Mesenchymal stem cell (in vitro differentiated cells and primary cell): Measurements from ENCODE around the gene TNS1.

Source experiments
- DNase-seq: peaks from one replicate; pipeline ENCODE4 v3.0.0-alpha.2; 2013
- H2AFZ ChIP-seq: one replicate; pipeline ENCODE4 v1.6.1; 2013; ENCODE audit warnings: low read depth, mild to moderate bottlenecking, control low read depth, inconsistent platforms, low read length, moderate library complexity
- H2AK5ac ChIP-seq: 2 replicates; pipeline ENCODE4 v1.6.1; 2013; ENCODE audit warnings: low read length, moderate library complexity, mild to moderate bottlenecking, inconsistent platforms; ENCODE audit not compliant: severe bottlenecking
- H2BK120ac ChIP-seq: one replicate; pipeline ENCODE4 v1.6.1; 2013; ENCODE audit warnings: low read depth, mild to moderate bottlenecking, inconsistent platforms, low read length, moderate library complexity
- H2BK12ac ChIP-seq, 2 experiments: one replicate each; pipeline ENCODE4 v1.6.1; 2013; ENCODE audit warnings: inconsistent platforms in 2 of 2, low read length in 2 of 2, mild to moderate bottlenecking in 2 of 2, moderate library complexity in 2 of 2, control low read depth in 1 of 2
- H2BK15ac ChIP-seq: one replicate; pipeline ENCODE4 v1.6.1; 2013; ENCODE audit warnings: mild to moderate bottlenecking, low read depth, inconsistent platforms; ENCODE audit not compliant: poor library complexity, severe bottlenecking
- H2BK5ac ChIP-seq: 2 replicates; pipeline ENCODE4 v1.6.1; 2013; ENCODE audit warnings: low read depth, mild to moderate bottlenecking, low read length, control low read depth, inconsistent platforms; ENCODE audit not compliant: poor library complexity, severe bottlenecking
- H3K14ac ChIP-seq, 2 experiments: one replicate each; pipeline ENCODE4 v1.6.1; 2013; ENCODE audit warnings: inconsistent platforms in 2 of 2, low read length in 2 of 2, control low read depth in 1 of 2, mild to moderate bottlenecking in 1 of 2, moderate library complexity in 1 of 2
- H3K18ac ChIP-seq, 2 experiments: one replicate each; pipeline ENCODE4 v1.6.1; 2013; ENCODE audit warnings: inconsistent platforms in 2 of 2, low read length in 2 of 2, control low read depth in 1 of 2, low read depth in 1 of 2, mild to moderate bottlenecking in 1 of 2
- H3K23ac ChIP-seq, 2 experiments: one replicate each; pipeline ENCODE4 v1.6.1; 2013; ENCODE audit warnings: inconsistent platforms in 2 of 2, low read length in 2 of 2, mild to moderate bottlenecking in 2 of 2, moderate library complexity in 2 of 2, control low read depth in 1 of 2
- H3K27ac ChIP-seq: 2 replicates; pipeline ENCODE4 v1.5.1; 2013; ENCODE audit warnings: mild to moderate bottlenecking, moderate library complexity, low read length, control low read depth, inconsistent platforms; ENCODE audit not compliant: poor library complexity, severe bottlenecking
- H3K27me3 ChIP-seq, 2 experiments: 2 replicates each; pipeline versions ENCODE4 v1.6.1 to v1.7.0; 2013; ENCODE audit warnings: low read length in 2 of 2, mild to moderate bottlenecking in 2 of 2, moderate library complexity in 2 of 2, control low read depth in 1 of 2, inconsistent platforms in 1 of 2; ENCODE audit not compliant: control insufficient read depth in 1 of 2, insufficient read depth in 1 of 2
- H3K36me3 ChIP-seq, 2 experiments: 2 replicates each; pipeline versions ENCODE4 v1.6.1 to v1.7.0; 2013; ENCODE audit warnings: low read length in 2 of 2, control low read depth in 1 of 2, inconsistent platforms in 1 of 2, low read depth in 1 of 2, mild to moderate bottlenecking in 1 of 2; ENCODE audit not compliant: insufficient read depth in 2 of 2, control insufficient read depth in 1 of 2
- H3K4ac ChIP-seq, 2 experiments: one replicate each; pipeline ENCODE4 v1.6.1; 2013; ENCODE audit warnings: inconsistent platforms in 2 of 2, low read length in 2 of 2, mild to moderate bottlenecking in 2 of 2, moderate library complexity in 2 of 2, control low read depth in 1 of 2, low read depth in 1 of 2
- H3K4me1 ChIP-seq: 2 replicates; pipeline ENCODE4 v1.6.1; 2013; ENCODE audit warnings: low read depth, low read length, control low read depth; ENCODE audit not compliant: control insufficient read depth, insufficient read depth
- H3K4me2 ChIP-seq: 2 replicates; pipeline ENCODE4 v1.6.1; 2013; ENCODE audit warnings: low read length, mild to moderate bottlenecking, inconsistent platforms; ENCODE audit not compliant: poor library complexity, severe bottlenecking
- H3K4me3 ChIP-seq, 2 experiments: 2 replicates each; pipeline versions ENCODE4 v1.5.1 to v1.7.0; 2013; ENCODE audit warnings: low read length in 2 of 2, mild to moderate bottlenecking in 2 of 2, control low read depth in 1 of 2, low read depth in 1 of 2; ENCODE audit not compliant: insufficient read depth in 1 of 2
- H3K79me1 ChIP-seq: replicated peaks from 2 replicates; pipeline ENCODE4 v1.6.1; 2013; ENCODE audit warnings: mild to moderate bottlenecking, control low read depth, low read length, inconsistent platforms; ENCODE audit not compliant: poor library complexity, severe bottlenecking
- H3K9ac ChIP-seq: 2 replicates; pipeline ENCODE4 v1.7.0; 2013; ENCODE audit warnings: mild to moderate bottlenecking, low read length, moderate library complexity
- H3K9me3 ChIP-seq: 2 replicates; pipeline ENCODE4 v1.7.0; 2013; ENCODE audit warnings: mild to moderate bottlenecking, low read length; ENCODE audit not compliant: control insufficient read depth
- H4K8ac ChIP-seq: one replicate; pipeline ENCODE4 v1.6.1; 2013; ENCODE audit warnings: inconsistent platforms, mild to moderate bottlenecking, low read length, moderate library complexity
- H4K91ac ChIP-seq: one replicate; pipeline ENCODE4 v1.6.1; 2013; ENCODE audit warnings: mild to moderate bottlenecking, low read length, inconsistent platforms
- WGBS: methylation state at CpG from one replicate; pipeline ENCODE4 v1.1.7; 2013; ENCODE audit warnings: mixed read lengths; 5-methylcytosine and 5-hydroxymethylcytosine counted together

Gene TNS1

DNA sequence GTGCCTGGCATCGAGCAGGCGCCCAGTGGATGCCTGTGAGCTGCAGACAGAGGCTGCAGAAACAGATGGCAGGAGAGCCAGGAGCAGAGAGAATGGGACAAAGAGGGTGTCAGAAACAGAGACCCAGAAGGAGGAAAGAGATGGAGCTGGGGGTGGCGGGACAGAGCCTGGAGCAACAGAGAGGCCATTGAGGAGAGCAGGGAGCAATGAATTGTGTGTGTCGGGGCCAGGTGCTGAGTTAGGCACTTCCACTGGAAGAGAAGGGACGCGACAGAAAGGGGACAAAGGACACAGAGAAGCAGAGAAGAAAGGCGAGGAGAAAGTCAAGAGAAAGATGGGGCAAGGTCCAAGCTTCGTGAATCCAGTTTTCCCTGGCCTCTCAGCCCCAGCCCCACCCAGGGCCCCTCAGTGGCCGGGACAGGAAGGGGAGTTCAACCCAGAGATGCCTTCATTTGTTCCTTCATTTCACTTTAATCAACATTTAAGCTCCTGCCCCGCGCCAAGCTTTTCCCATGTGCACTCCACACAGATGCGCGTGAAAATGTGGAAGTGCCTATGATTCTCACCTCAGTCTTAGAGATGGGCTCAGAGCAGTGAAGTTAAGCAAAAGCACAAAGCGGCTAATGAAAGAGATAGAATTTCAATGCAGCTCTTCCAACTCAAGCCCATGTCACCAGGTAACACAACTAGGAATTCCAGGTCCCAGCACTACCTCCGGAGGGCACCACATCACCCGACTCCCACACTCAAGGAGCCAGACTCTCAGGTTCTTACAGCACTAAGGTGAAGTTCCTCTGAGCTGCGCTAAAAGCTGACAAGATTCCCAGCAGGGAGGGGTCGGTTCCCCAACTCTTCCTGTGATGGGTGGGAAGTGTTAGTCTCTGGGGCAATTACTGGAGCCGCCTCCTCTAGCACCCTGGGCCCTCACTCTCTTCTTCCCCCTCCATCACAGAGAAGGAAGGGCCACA lies 55.1 kb downstream of the TNS1 start:
- no peak overlapping the region for H2BK5ac ChIP-seq
- no peak overlapping the region for H3K9ac ChIP-seq
- no peak for DNase-seq
- WGBS, result 81% methylated on average over 18 of the region's 19 CpGs
- H3K27me3 ChIP-seq, result no peaks in the 10 kb centered on the region
- H3K4me1 ChIP-seq, result peaks cover 11% of the 10 kb centered on the region
- H2BK12ac ChIP-seq, result no peak overlapping the region
- H3K4me2 ChIP-seq, result no peak overlapping the region
- peaks cover 7 to 12% of the 10 kb centered on the region in 2 experiments for H3K36me3 ChIP-seq
- H2BK120ac ChIP-seq, result no peak overlapping the region
- H3K4me3 ChIP-seq, result no peak overlapping the region
- H4K91ac ChIP-seq, result no peak overlapping the region
- H2BK15ac ChIP-seq, result no peak overlapping the region
- no peak overlapping the region for H2AFZ ChIP-seq
- no peak overlapping the region for H2AK5ac ChIP-seq
- H3K4ac ChIP-seq, result no peak overlapping the region
- peaks cover 27% of the 10 kb centered on the region for H3K79me1 ChIP-seq
- H4K8ac ChIP-seq, result no peak overlapping the region
- no peaks in the 10 kb centered on the region for H3K9me3 ChIP-seq
- no peak overlapping the region for H3K23ac ChIP-seq
- H3K18ac ChIP-seq, result no peak overlapping the region
- no peak overlapping the region for H3K27ac ChIP-seq
- no peak overlapping the region for H3K14ac ChIP-seq

DNA sequence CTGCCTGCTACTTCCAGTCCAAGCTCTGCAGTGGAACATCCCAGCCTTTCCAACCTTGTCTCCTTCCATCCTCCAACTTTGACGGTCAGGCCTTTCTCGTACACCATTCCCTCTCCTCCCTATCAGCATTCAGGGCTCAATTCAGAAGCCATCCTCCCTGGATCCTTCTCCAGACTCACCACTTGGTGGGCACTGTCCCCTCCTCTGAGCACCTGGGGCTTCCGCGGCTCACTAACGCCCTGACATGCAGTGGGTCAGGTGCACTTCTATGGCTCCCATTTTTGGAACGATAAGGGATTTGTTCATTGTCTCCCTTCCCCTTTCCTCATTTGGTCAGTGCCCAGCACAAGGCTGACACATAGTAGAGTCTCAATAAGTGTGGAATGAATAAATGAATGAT lies 56.7 kb downstream of the TNS1 start:
- no peak overlapping the region for H3K4me3 ChIP-seq
- 90% methylated on average over 6 of the region's 6 CpGs for WGBS
- no peaks in the 10 kb centered on the region for H3K27me3 ChIP-seq
- no peak overlapping the region for H4K91ac ChIP-seq
- H3K4me2 ChIP-seq, result no peak overlapping the region
- no peak overlapping the region for H3K14ac ChIP-seq
- DNase-seq, result no peak
- no peak overlapping the region for H2BK15ac ChIP-seq
- no peak overlapping the region for H3K23ac ChIP-seq
- H3K4me1 ChIP-seq, result peaks cover 26% of the 10 kb centered on the region
- peaks cover 3 to 9% of the 10 kb centered on the region in 2 experiments for H3K36me3 ChIP-seq
- no peak overlapping the region for H2BK120ac ChIP-seq
- H3K9me3 ChIP-seq, result no peaks in the 10 kb centered on the region
- H3K18ac ChIP-seq, result no peak overlapping the region
- H2BK5ac ChIP-seq, result no peak overlapping the region
- no peak overlapping the region for H2AFZ ChIP-seq
- H4K8ac ChIP-seq, result no peak overlapping the region
- H3K9ac ChIP-seq, result no peak overlapping the region
- no peak overlapping the region for H3K27ac ChIP-seq
- H2AK5ac ChIP-seq, result no peak overlapping the region
- no peak overlapping the region for H3K4ac ChIP-seq
- H2BK12ac ChIP-seq, result no peak overlapping the region
- H3K79me1 ChIP-seq, result peaks cover 26% of the 10 kb centered on the region

DNA sequence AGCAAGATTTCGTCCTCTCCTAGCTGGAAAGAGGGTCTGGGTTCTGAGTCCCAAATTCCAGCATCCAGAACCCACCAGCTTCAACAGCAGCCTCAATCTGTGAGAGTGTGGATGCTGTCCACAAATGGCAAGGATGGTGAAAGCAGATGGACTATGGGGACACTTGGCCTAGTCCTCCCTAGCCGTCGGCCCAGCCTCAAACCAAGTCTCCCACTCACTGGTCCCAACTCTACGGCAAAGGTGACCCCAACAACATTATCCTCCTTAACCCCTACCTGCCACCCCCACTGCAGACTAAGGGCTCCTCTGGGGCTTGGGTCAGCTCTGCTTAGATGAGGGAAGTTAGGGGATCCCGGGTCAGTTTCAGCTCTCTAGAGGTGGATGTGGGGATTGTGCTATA lies 57.3 kb downstream of the TNS1 start:
- H3K27ac ChIP-seq, result no peak overlapping the region
- H3K4ac ChIP-seq, result no peak overlapping the region
- no peak overlapping the region for H3K14ac ChIP-seq
- H3K4me1 ChIP-seq, result peaks cover 31% of the 10 kb centered on the region
- WGBS, result 86% methylated on average over 1 of the region's 5 CpGs
- no peak for DNase-seq
- no peak overlapping the region for H2AFZ ChIP-seq
- H3K9ac ChIP-seq, result no peak overlapping the region
- H3K4me2 ChIP-seq, result no peak overlapping the region
- no peak overlapping the region for H2BK5ac ChIP-seq
- H2BK120ac ChIP-seq, result no peak overlapping the region
- H3K79me1 ChIP-seq, result peaks cover 26% of the 10 kb centered on the region
- no peak overlapping the region for H3K18ac ChIP-seq
- H3K9me3 ChIP-seq, result no peaks in the 10 kb centered on the region
- no peaks in the 10 kb centered on the region for H3K27me3 ChIP-seq
- no peak overlapping the region for H4K8ac ChIP-seq
- peaks cover 3 to 10% of the 10 kb centered on the region in 2 experiments for H3K36me3 ChIP-seq
- no peak overlapping the region for H2BK12ac ChIP-seq
- no peak overlapping the region for H3K23ac ChIP-seq
- H2BK15ac ChIP-seq, result no peak overlapping the region
- no peak overlapping the region for H2AK5ac ChIP-seq
- H3K4me3 ChIP-seq, result no peak overlapping the region
- H4K91ac ChIP-seq, result no peak overlapping the region

DNA sequence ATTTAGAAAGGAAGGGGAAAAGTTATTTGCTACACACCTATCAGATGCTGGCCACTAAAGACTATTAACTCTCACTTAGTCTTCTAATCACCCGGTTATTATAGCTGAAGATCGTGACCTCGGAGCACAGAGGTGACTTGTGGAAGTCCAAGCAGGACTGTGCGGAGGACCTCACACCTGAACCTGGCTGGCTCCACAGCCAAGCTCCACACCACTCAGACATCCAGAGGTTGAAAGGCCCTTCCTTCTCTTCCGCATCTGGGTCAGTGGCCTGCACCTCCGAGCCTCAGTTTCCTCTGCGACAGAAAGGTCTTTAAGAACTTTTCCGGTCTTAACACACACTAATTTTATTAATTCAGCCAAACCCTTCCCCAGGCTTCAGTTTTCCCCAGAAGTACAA lies 57.9 kb downstream of the TNS1 start:
- H2AK5ac ChIP-seq, result peak overlapping the region; percentile 31
- H4K91ac ChIP-seq, result no peak overlapping the region
- H3K4me3 ChIP-seq, result no peak overlapping the region
- WGBS, result 91% methylated on average over 7 of the region's 8 CpGs
- no peak overlapping the region for H3K9ac ChIP-seq
- no peaks in the 10 kb centered on the region for H3K27me3 ChIP-seq
- DNase-seq, result no peak
- no peak overlapping the region for H2BK5ac ChIP-seq
- H3K18ac ChIP-seq, result no peak overlapping the region
- no peak overlapping the region for H2BK12ac ChIP-seq
- no peak overlapping the region for H3K23ac ChIP-seq
- no peak overlapping the region for H2AFZ ChIP-seq
- no peak overlapping the region for H3K14ac ChIP-seq
- no peak overlapping the region for H3K27ac ChIP-seq
- no peak overlapping the region for H4K8ac ChIP-seq
- no peak overlapping the region for H2BK15ac ChIP-seq
- no peak overlapping the region for H3K4me2 ChIP-seq
- peaks cover 35% of the 10 kb centered on the region for H3K4me1 ChIP-seq
- H2BK120ac ChIP-seq, result no peak overlapping the region
- H3K9me3 ChIP-seq, result no peaks in the 10 kb centered on the region
- H3K36me3 ChIP-seq, result peaks cover 3 to 11% of the 10 kb centered on the region in 2 experiments
- peaks cover 29% of the 10 kb centered on the region for H3K79me1 ChIP-seq
- H3K4ac ChIP-seq, result no peak overlapping the region
